Effector memory CD4-positive, alpha-beta T cell (primary cell): ENCODE results near the gene GRAMD1A.
A peak's percentile ranks its signal among the peaks of the same experiment; 100 is the strongest.

Experiments used
- DNase-seq, 3 donors: peaks; one replicate each; pipeline ENCODE4 v3.0.0-alpha.2; 2020
- H3K27ac ChIP-seq: 2 replicates; pipeline ENCODE4 v1.7.0; 2013; ENCODE audit warnings: mild to moderate bottlenecking, low read length, moderate library complexity; ENCODE audit not compliant: insufficient read depth, poor library complexity, severe bottlenecking
- H3K27me3 ChIP-seq: replicated peaks from 2 replicates; pipeline ENCODE4 v1.7.0; 2013; ENCODE audit warnings: mild to moderate bottlenecking, low read length; ENCODE audit not compliant: insufficient read depth, control insufficient read depth, poor library complexity, severe bottlenecking
- H3K36me3 ChIP-seq: 2 replicates; pipeline ENCODE4 v1.7.0; 2013; ENCODE audit warnings: mild to moderate bottlenecking, low read length, moderate library complexity; ENCODE audit not compliant: control insufficient read depth, insufficient read depth
- H3K4me1 ChIP-seq: 2 replicates; pipeline ENCODE4 v1.7.0; 2013; ENCODE audit warnings: low read length, mild to moderate bottlenecking; ENCODE audit not compliant: control insufficient read depth, insufficient read depth, poor library complexity, severe bottlenecking
- H3K4me3 ChIP-seq: 2 replicates; pipeline ENCODE4 v1.7.0; 2013; ENCODE audit warnings: low read length, low read depth, mild to moderate bottlenecking; ENCODE audit not compliant: insufficient read depth, poor library complexity, severe bottlenecking
- H3K9me3 ChIP-seq: 2 replicates; pipeline ENCODE4 v1.7.0; 2013; ENCODE audit warnings: mild to moderate bottlenecking, low read length, moderate library complexity; ENCODE audit not compliant: control insufficient read depth

GRAMD1A gene

GRCh38 chr19:35062942-35063341 is 62.8 kb downstream of the GRAMD1A start:
- no peaks in the 10 kb centered on the region for H3K36me3 ChIP-seq
- H3K4me1 ChIP-seq: no peaks in the 10 kb centered on the region
- no peaks in the 10 kb centered on the region for H3K27me3 ChIP-seq
- H3K4me3 ChIP-seq: no peak overlapping the region
- DNase-seq: no peak
- H3K27ac ChIP-seq: no peak overlapping the region
- no peaks in the 10 kb centered on the region for H3K9me3 ChIP-seq

- H3K36me3 ChIP-seq: no peaks in the 10 kb centered on the region
- DNase-seq: no peak
- no peaks in the 10 kb centered on the region for H3K4me1 ChIP-seq
- no peaks in the 10 kb centered on the region for H3K27me3 ChIP-seq
- H3K4me3 ChIP-seq: no peak overlapping the region
- no peak overlapping the region for H3K27ac ChIP-seq
- no peaks in the 10 kb centered on the region for H3K9me3 ChIP-seq
These were observed 64.1 kb downstream of the GRAMD1A start for GRCh38 chr19:35063940-35064818.

- no peaks in the 10 kb centered on the region for H3K27me3 ChIP-seq
- no peaks in the 10 kb centered on the region for H3K9me3 ChIP-seq
- H3K27ac ChIP-seq: no peak overlapping the region
- no peak for DNase-seq
- H3K4me1 ChIP-seq: no peaks in the 10 kb centered on the region
- H3K4me3 ChIP-seq: no peak overlapping the region
- H3K36me3 ChIP-seq: no peaks in the 10 kb centered on the region
These were observed 65.5 kb downstream of the GRAMD1A start for GRCh38 chr19:35065574-35065973.

GRCh38 chr19:35066121-35066520 is 66.0 kb downstream of the GRAMD1A start:
- DNase-seq: no peak
- H3K27me3 ChIP-seq: no peaks in the 10 kb centered on the region
- no peak overlapping the region for H3K27ac ChIP-seq
- no peaks in the 10 kb centered on the region for H3K4me1 ChIP-seq
- H3K4me3 ChIP-seq: no peak overlapping the region
- no peaks in the 10 kb centered on the region for H3K36me3 ChIP-seq
- no peaks in the 10 kb centered on the region for H3K9me3 ChIP-seq

GRCh38 chr19:35066691-35067563 is 66.8 kb downstream of the GRAMD1A start:
- Histone ChIP-seq H3K4me1 (no peaks in the 10 kb centered on the region), H3K4me3 (no peak overlapping the region), H3K27me3 (no peaks in the 10 kb centered on the region), H3K36me3 (no peaks in the 10 kb centered on the region), H3K9me3 (no peaks in the 10 kb centered on the region), H3K27ac (no peak overlapping the region)
- DNase-seq: peak; percentile 66 to 77 (median 71)

GRCh38 chr19:35068941-35069634 is 69.0 kb downstream of the GRAMD1A start:
- no peak for DNase-seq
- Histone ChIP-seq H3K4me3 (no peak overlapping the region), H3K27ac (no peak overlapping the region), H3K36me3 (no peaks in the 10 kb centered on the region), H3K9me3 (no peaks in the 10 kb centered on the region), H3K4me1 (no peaks in the 10 kb centered on the region), H3K27me3 (no peaks in the 10 kb centered on the region)

GRCh38 chr19:35069696-35070095 is 69.6 kb downstream of the GRAMD1A start:
- H3K36me3 ChIP-seq: no peaks in the 10 kb centered on the region
- no peak for DNase-seq
- no peaks in the 10 kb centered on the region for H3K4me1 ChIP-seq
- no peaks in the 10 kb centered on the region for H3K27me3 ChIP-seq
- no peaks in the 10 kb centered on the region for H3K9me3 ChIP-seq
- H3K27ac ChIP-seq: no peak overlapping the region
- H3K4me3 ChIP-seq: no peak overlapping the region

- H3K4me1 ChIP-seq: no peaks in the 10 kb centered on the region
- no peak overlapping the region for H3K27ac ChIP-seq
- H3K36me3 ChIP-seq: no peaks in the 10 kb centered on the region
- no peaks in the 10 kb centered on the region for H3K27me3 ChIP-seq
- H3K9me3 ChIP-seq: no peaks in the 10 kb centered on the region
- no peak overlapping the region for H3K4me3 ChIP-seq
- no peak for DNase-seq
These were observed 70.3 kb downstream of the GRAMD1A start for GRCh38 chr19:35070471-35070870.

GRCh38 chr19:35073516-35073915 is 73.4 kb downstream of the GRAMD1A start:
- DNase-seq: no peak
- Histone ChIP-seq H3K4me3 (no peak overlapping the region), H3K4me1 (no peaks in the 10 kb centered on the region), H3K36me3 (no peaks in the 10 kb centered on the region), H3K9me3 (no peaks in the 10 kb centered on the region), H3K27ac (no peak overlapping the region), H3K27me3 (no peaks in the 10 kb centered on the region)
